ENCODE measurements around the gene TANGO2. TPM values are rescaled to one million over a fixed set of nuclear protein-coding genes. Genes with fewer than 3 reads are reported as not detected.

The TANGO2 gene
- total RNA-seq, 1 experiment from 2014 or later: 33.5 TPM

- peaks cover 8% of the 10 kb centered on the region for H3K36me3 Mint-ChIP-seq (ENCODE audit: insufficient read depth, unreplicated experiment)
- H3K27me3 Mint-ChIP-seq (ENCODE audit: unreplicated experiment): no peaks in the 10 kb centered on the region
- no peak for TF ChIP-seq CTCF (IDR thresholded peaks at IDR 0.05; ENCODE audit: unreplicated experiment)
- no peak overlapping the region for H3K4me3 Mint-ChIP-seq (ENCODE audit: low read depth, unreplicated experiment)
- no peak overlapping the region for H3K27ac Mint-ChIP-seq (ENCODE audit: unreplicated experiment)
- CTCF ChIA-PET: interaction anchor here (0.7 kb wide), 1 partner anchor 15 kb away, joined by 3 read pairs; no protein-coding TSS in a partner anchor
- DNase-seq: no peak
- no peaks in the 10 kb centered on the region for H3K4me1 Mint-ChIP-seq (ENCODE audit: low read depth, unreplicated experiment)
- no TSS peak for BruUV-seq (replicated peaks)
- no peaks in the 10 kb centered on the region for H3K9me3 Mint-ChIP-seq (ENCODE audit: low read depth, unreplicated experiment)
- intact Hi-C loops (cut with micrococcal nuclease; ENCODE audit: unreplicated experiment): no loop called here
These were observed 33.6 kb downstream of the TANGO2 start for GRCh38 chr22:20054485-20054884.

- no peak overlapping the region for H3K4me3 Mint-ChIP-seq (ENCODE audit: low read depth, unreplicated experiment)
- no peaks in the 10 kb centered on the region for H3K27me3 Mint-ChIP-seq (ENCODE audit: unreplicated experiment)
- intact Hi-C loops (cut with micrococcal nuclease; ENCODE audit: unreplicated experiment): no loop called here
- BruUV-seq (replicated peaks): no TSS peak
- H3K27ac Mint-ChIP-seq (ENCODE audit: unreplicated experiment): no peak overlapping the region
- H3K36me3 Mint-ChIP-seq (ENCODE audit: insufficient read depth, unreplicated experiment): peaks cover 12% of the 10 kb centered on the region
- CTCF ChIA-PET: no interaction called here
- no peaks in the 10 kb centered on the region for H3K9me3 Mint-ChIP-seq (ENCODE audit: low read depth, unreplicated experiment)
- no peaks in the 10 kb centered on the region for H3K4me1 Mint-ChIP-seq (ENCODE audit: low read depth, unreplicated experiment)
- no peak for TF ChIP-seq CTCF (IDR thresholded peaks at IDR 0.05; ENCODE audit: unreplicated experiment)
- no peak for DNase-seq
These were observed 34.2 kb downstream of the TANGO2 start for GRCh38 chr22:20055144-20055543.

- intact Hi-C loops (cut with micrococcal nuclease; ENCODE audit: unreplicated experiment): no loop called here
- H3K4me1 Mint-ChIP-seq (ENCODE audit: low read depth, unreplicated experiment): no peaks in the 10 kb centered on the region
- H3K27me3 Mint-ChIP-seq (ENCODE audit: unreplicated experiment): no peaks in the 10 kb centered on the region
- no peaks in the 10 kb centered on the region for H3K9me3 Mint-ChIP-seq (ENCODE audit: low read depth, unreplicated experiment)
- no peak overlapping the region for H3K27ac Mint-ChIP-seq (ENCODE audit: unreplicated experiment)
- no peak for DNase-seq
- peaks cover 12% of the 10 kb centered on the region for H3K36me3 Mint-ChIP-seq (ENCODE audit: insufficient read depth, unreplicated experiment)
- H3K4me3 Mint-ChIP-seq (ENCODE audit: low read depth, unreplicated experiment): no peak overlapping the region
- TF ChIP-seq CTCF (IDR thresholded peaks at IDR 0.05; ENCODE audit: unreplicated experiment): no peak
- BruUV-seq (replicated peaks): no TSS peak
- CTCF ChIA-PET: no interaction called here
These were observed 34.7 kb downstream of the TANGO2 start for GRCh38 chr22:20055654-20056053.

- Mint-ChIP-seq H3K9me3 (ENCODE audit: low read depth, unreplicated experiment) (no peaks in the 10 kb centered on the region), H3K36me3 (ENCODE audit: insufficient read depth, unreplicated experiment) (peaks cover 12% of the 10 kb centered on the region), H3K27ac (ENCODE audit: unreplicated experiment) (no peak overlapping the region), H3K4me3 (ENCODE audit: low read depth, unreplicated experiment) (no peak overlapping the region), H3K4me1 (ENCODE audit: low read depth, unreplicated experiment) (no peaks in the 10 kb centered on the region), H3K27me3 (ENCODE audit: unreplicated experiment) (no peaks in the 10 kb centered on the region)
- CTCF ChIA-PET: no interaction called here
- DNase-seq: no peak
- BruUV-seq (replicated peaks): no TSS peak
- TF ChIP-seq CTCF (IDR thresholded peaks at IDR 0.05; ENCODE audit: unreplicated experiment): no peak
- intact Hi-C loops (cut with micrococcal nuclease; ENCODE audit: unreplicated experiment): no loop called here
These were observed 35.3 kb downstream of the TANGO2 start for GRCh38 chr22:20056161-20056560.

Measured in Calu3 (cell line).